Measurements from ENCODE around the gene TNS3.

TNS3 gene

DNA sequence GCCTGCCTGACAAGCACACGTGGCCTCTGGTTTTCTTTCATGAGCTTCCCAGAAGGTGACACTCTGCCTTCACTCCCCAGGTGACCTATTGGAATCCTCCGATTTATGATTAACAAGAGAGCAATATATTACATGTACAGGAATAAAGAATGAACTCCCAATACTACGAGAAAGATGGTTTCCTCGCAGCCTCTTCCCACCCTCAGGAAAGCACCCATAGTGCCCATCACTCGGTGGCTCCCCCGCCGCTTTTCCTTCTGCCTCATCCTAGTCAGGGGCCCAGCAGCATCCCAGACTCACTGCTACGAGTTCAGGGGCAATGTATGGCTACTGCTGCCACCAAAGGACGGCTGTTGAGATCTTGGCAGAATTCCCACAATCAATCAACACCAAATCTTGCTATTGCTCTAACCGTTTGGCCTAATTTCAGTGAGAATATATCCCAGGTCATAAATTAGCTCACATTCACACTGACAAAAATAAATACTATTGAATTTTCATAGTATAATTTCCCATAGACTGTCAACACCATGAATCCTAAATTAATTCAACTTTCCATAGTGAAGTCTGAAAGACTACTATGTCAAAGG lies 196.3 kb downstream of the TNS3 start:
- no peak overlapping the region for H3K27ac ChIP-seq
- H3K9me3 ChIP-seq (ENCODE audit: severe bottlenecking): no peaks in the 10 kb centered on the region
- no peak overlapping the region for H3K4me3 ChIP-seq (ENCODE audit: low read depth, low read length)
- no peak for DNase-seq
- no peaks in the 10 kb centered on the region for H3K27me3 ChIP-seq (ENCODE audit: insufficient read depth, low read depth, severe bottlenecking)
- H3K36me3 ChIP-seq: no peaks in the 10 kb centered on the region
- TF ChIP-seq CTCF (IDR thresholded peaks at IDR 0.05; ENCODE audit: low read depth, low read length): no peak

DNA sequence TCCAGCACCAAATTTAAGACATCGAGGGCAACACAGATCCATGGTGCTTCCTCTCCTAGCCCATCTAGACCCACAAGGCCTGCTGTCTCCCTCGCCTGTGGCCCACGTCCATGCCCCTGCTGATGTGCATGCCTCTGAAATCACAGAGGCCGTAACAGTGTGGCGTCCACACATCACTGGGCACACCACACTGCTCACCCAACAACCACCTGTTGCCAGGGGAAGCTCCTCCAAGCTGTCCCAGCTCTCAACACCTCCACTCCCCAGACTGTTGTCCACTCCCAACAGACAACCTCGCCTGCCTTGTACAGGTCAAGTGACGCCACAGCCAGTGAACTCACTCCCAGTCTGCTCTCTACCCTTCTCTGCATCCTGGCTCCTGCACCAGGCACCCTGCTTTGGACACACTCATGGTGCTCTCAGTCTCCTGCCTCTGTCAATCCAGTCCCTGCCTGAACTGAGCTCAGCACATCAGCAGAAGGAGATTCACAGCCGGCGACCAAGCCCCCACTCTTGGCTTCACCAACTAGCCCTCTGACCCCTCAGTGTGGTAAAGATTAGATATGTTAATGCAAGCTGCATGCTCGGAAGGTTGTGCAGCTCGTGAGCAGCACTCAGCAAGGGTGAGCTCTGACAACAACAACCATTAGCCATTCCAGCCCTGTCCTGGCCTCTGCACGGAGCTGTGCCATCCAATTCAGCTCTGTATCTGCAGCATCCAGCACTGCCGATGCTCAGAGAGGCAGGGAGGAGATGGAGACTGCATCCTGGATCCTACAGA lies 197.0 kb downstream of the TNS3 start:
- H3K9me3 ChIP-seq (ENCODE audit: severe bottlenecking): no peaks in the 10 kb centered on the region
- no peak for DNase-seq
- no peak overlapping the region for H3K27ac ChIP-seq
- H3K36me3 ChIP-seq: no peaks in the 10 kb centered on the region
- no peaks in the 10 kb centered on the region for H3K27me3 ChIP-seq (ENCODE audit: insufficient read depth, low read depth, severe bottlenecking)
- no peak for TF ChIP-seq CTCF (IDR thresholded peaks at IDR 0.05; ENCODE audit: low read depth, low read length)
- no peak overlapping the region for H3K4me3 ChIP-seq (ENCODE audit: low read depth, low read length)

DNA sequence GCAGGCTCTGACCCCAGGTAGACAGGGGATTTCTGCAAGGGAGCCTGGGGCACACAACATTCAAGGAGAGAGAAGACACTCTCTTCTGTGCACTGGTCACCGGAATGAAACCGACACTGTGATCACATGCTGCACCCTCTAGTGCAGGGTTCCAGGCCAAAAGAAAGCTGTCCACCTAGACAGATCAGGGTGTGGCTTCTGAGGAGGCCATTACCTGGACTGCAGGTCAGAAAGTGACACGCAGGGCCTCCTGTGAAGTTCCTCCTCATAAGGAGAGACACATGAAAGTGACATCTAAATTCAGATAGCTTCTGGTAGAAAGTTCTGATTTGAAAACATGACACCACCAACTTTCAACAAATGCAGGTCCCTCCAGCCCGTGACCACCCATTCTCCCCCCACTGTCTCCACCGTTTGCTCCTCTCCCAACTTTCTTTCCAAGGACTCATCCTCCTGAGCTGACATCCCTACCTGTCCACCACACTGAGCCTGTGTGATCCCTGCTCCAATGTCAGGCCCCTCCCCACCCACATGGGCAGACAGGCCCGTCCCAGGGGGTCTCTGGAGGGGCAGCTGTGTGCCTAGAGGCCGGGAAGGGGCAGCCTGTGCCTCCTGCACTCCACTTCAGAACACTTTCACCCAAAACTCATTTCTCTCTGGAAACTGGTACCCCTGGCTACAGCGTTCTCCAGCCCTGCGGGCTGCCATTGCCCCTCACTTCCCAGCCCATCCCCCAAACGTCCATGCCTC lies 198.0 kb downstream of the TNS3 start:
- Histone ChIP-seq H3K27me3 (ENCODE audit: insufficient read depth, low read depth, severe bottlenecking) (no peaks in the 10 kb centered on the region), H3K9me3 (ENCODE audit: severe bottlenecking) (no peaks in the 10 kb centered on the region), H3K27ac (no peak overlapping the region), H3K36me3 (no peaks in the 10 kb centered on the region), H3K4me3 (ENCODE audit: low read depth, low read length) (no peak overlapping the region)
- TF ChIP-seq CTCF (IDR thresholded peaks at IDR 0.05; ENCODE audit: low read depth, low read length): no peak
- no peak for DNase-seq

DNA sequence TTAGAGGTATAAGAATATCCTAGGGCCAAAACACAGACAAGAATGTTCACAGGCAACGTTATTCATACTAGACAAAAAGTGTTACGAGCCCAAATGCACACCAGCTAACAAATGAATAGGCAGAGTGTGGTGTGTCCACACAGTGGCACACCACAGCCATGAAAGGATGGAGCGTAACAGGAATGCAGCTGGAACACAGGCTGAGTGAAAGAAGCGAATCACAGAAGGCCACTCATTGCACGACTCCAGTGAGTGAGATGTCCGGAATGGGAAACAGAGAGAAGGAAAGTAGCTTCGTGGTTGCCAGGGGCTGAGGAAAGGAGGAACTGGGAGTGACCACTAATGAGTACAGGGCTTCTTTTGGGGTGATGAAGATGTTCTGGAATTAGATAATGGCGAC lies 198.8 kb downstream of the TNS3 start:
- Histone ChIP-seq H3K4me3 (ENCODE audit: low read depth, low read length) (no peak overlapping the region), H3K36me3 (no peaks in the 10 kb centered on the region), H3K27me3 (ENCODE audit: insufficient read depth, low read depth, severe bottlenecking) (no peaks in the 10 kb centered on the region), H3K27ac (no peak overlapping the region), H3K9me3 (ENCODE audit: severe bottlenecking) (no peaks in the 10 kb centered on the region)
- no peak for TF ChIP-seq CTCF (IDR thresholded peaks at IDR 0.05; ENCODE audit: low read depth, low read length)
- no peak for DNase-seq

DNA sequence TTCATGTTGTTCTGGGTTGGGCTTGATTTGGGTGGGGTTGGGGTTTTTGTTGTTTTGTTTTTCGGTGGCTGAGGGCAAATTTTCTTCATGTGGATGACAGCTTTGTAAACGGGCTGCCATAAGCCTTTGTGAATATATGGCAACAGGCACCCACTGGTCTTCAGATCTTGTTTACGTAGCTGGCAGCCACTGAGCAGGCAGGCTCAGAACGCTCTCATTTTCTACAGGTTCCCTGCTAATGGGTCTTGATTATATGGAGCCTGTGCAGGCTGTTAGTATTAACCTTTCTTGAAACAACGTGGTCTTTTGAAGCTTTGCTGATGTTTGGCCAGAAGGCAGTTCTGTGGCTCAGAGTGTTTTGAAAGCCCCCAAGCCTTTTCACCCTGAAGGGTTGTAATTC lies 199.7 kb downstream of the TNS3 start:
- no peak for DNase-seq
- H3K27ac ChIP-seq: no peak overlapping the region
- H3K36me3 ChIP-seq: no peaks in the 10 kb centered on the region
- H3K4me3 ChIP-seq (ENCODE audit: low read depth, low read length): no peak overlapping the region
- H3K9me3 ChIP-seq (ENCODE audit: severe bottlenecking): no peaks in the 10 kb centered on the region
- H3K27me3 ChIP-seq (ENCODE audit: insufficient read depth, low read depth, severe bottlenecking): no peaks in the 10 kb centered on the region
- no peak for TF ChIP-seq CTCF (IDR thresholded peaks at IDR 0.05; ENCODE audit: low read depth, low read length)
